ENCODE results near the gene USP17L18.
"Not testable (repeated sequence)": the region's sequence is repeated elsewhere in the genome, so short reads cannot be mapped to it uniquely, and the experiment has no call there.

USP17L18 gene, protein sequence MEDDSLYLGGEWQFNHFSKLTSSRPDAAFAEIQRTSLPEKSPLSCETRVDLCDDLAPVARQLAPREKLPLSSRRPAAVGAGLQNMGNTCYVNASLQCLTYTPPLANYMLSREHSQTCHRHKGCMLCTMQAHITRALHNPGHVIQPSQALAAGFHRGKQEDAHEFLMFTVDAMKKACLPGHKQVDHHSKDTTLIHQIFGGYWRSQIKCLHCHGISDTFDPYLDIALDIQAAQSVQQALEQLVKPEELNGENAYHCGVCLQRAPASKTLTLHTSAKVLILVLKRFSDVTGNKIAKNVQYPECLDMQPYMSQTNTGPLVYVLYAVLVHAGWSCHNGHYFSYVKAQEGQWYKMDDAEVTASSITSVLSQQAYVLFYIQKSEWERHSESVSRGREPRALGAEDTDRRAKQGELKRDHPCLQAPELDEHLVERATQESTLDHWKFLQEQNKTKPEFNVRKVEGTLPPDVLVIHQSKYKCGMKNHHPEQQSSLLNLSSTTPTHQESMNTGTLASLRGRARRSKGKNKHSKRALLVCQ

DNA sequence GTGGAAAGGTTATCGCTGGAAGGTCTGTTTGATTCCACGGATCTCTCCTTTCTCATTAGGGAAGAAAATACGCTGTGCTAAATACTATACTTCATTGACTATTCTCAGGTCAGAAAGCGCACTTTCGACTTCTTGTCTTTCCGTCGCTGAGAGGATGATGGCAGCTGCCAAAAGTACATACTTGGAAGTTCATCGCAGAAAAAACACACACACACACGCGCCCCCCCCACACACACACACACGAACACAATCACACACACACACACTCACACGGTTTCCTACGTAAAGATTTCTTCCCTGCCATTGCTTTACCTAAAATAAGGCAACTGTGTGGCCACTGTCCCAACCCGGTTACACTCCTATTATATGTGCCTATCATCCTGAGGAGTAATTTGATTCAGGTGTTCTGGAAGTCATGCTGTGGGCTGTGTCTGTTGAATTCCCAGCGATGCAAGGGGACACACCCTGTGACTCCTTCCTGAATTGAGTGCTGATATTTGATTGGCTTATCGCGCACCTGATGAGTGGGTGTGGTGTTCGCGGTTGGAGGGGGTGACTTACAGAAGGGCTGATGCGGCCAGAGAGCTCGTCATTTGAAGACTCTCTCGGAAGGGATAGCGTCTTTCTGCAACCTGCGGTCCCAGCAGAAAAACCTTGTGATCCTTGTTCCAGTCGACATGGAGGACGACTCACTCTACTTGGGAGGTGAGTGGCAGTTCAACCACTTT lies at the start of gene USP17L18:
Gene USP17L18 (plus strand): TSS at position 678 of the 728 bp plus-strand sequence. CDS start 0 bp downstream, at position 678.
- not testable (repeated sequence) for DNase-seq

DNA sequence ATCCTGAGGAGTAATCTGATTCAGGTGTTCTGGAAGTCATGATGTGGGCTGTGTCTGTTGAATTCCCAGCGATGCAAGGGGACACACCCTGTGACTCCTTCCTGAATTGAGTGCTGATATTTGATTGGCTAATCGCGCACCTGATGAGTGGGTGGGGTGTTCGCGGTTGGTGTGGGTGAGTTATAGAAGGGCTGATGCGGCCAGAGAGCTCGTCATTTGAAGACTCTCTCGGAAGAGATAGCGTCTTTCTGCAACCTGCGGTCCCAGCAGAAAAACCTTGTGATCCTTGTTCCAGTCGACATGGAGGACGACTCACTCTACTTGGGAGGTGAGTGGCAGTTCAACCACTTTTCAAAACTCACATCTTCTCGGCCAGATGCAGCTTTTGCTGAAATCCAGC lies 38.1 kb upstream of the USP17L18 start, which contains the start of gene USP17L10:
Gene USP17L10 (plus strand): TSS at position 301 of the 400 bp plus-strand sequence. CDS start 0 bp downstream, at position 301.
- DNase-seq, result not testable (repeated sequence)

DNA sequence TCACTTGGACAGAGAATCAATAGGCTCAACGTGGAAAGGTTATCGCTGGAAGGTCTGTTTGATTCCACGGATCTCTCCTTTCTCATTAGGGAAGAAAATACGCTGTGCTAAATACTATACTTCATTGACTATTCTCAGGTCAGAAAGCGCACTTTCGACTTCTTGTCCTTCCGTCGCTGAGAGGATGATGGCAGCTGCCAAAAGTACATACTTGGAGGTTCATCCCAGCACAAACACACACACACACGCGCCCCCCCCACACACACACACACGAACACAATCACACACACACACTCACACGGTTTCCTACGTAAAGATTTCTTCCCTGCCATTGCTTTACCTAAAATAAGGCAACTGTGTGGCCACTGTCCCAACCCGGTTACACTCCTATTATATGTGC lies 33.7 kb upstream of the USP17L18 start:
- DNase-seq, result not testable (repeated sequence)

DNA sequence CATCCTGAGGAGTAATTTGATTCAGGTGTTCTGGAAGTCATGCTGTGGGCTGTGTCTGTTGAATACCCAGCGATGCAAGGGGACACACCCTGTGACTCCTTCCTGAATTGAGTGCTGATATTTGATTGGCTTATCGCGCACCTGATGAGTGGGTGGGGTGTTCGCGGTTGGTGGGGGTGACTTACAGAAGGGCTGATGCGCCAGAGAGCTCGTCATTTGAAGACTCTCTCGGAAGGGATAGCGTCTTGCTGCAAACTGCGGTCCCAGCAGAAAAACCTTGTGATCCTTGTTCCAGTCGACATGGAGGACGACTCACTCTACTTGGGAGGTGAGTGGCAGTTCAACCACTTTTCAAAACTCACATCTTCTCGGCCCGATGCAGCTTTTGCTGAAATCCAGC lies 33.3 kb upstream of the USP17L18 start, which contains the start of gene USP17L11:
Gene USP17L11 (plus strand): TSS at position 301 of the 400 bp plus-strand sequence. CDS start 0 bp downstream, at position 301.
- DNase-seq, result not testable (repeated sequence)

DNA sequence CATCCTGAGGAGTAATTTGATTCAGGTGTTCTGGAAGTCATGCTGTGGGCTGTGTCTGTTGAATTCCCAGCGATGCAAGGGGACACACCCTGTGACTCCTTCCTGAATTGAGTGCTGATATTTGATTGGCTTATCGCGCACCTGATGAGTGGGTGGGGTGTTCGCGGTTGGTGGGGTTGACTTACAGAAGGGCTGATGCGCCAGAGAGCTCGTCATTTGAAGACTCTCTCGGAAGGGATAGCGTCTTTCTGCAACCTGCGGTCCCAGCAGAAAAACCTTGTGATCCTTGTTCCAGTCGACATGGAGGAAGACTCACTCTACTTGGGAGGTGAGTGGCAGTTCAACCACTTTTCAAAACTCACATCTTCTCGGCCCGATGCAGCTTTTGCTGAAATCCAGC lies 28.6 kb upstream of the USP17L18 start, which contains the start of gene USP17L12:
Gene USP17L12 (plus strand): TSS at position 301 of the 400 bp plus-strand sequence. CDS start 0 bp downstream, at position 301.
- not testable (repeated sequence) for DNase-seq

DNA sequence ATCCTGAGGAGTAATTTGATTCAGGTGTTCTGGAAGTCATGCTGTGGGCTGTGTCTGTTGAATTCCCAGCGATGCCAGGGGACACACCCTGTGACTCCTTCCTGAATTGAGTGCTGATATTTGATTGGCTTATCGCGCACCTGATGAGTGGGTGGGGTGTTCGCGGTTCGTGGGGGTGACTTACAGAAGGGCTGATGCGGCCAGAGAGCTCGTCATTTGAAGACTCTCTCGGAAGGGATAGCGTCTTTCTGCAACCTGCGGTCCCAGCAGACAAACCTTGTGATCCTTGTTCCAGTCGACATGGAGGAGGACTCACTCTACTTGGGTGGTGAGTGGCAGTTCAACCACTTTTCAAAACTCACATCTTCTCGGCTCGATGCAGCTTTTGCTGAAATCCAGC lies 23.8 kb upstream of the USP17L18 start, which contains the start of gene USP17L13:
Gene USP17L13 (plus strand): TSS at position 301 of the 400 bp plus-strand sequence. CDS start 0 bp downstream, at position 301.
- not testable (repeated sequence) for DNase-seq

DNA sequence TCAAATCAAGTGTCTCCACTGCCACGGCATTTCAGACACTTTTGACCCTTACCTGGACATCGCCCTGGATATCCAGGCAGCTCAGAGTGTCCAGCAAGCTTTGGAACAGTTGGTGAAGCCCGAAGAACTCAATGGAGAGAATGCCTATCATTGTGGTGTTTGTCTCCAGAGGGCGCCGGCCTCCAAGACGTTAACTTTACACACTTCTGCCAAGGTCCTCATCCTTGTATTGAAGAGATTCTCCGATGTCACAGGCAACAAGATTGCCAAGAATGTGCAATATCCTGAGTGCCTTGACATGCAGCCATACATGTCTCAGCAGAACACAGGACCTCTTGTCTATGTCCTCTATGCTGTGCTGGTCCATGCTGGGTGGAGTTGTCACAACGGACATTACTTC lies 18.2 kb upstream of the USP17L18 start:
- DNase-seq, result not testable (repeated sequence)

DNA sequence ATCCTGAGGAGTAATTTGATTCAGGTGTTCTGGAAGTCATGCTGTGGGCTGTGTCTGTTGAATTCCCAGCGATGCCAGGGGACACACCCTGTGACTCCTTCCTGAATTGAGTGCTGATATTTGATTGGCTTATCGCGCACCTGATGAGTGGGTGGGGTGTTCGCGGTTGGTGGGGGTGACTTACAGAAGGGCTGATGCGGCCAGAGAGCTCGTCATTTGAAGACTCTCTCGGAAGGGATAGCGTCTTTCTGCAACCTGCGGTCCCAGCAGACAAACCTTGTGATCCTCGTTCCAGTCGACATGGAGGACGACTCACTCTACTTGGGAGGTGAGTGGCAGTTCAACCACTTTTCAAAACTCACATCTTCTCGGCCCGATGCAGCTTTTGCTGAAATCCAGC lies 14.3 kb upstream of the USP17L18 start, which contains the start of gene USP17L15:
Gene USP17L15 (plus strand): TSS at position 301 of the 400 bp plus-strand sequence. CDS start 0 bp downstream, at position 301.
- not testable (repeated sequence) for DNase-seq

DNA sequence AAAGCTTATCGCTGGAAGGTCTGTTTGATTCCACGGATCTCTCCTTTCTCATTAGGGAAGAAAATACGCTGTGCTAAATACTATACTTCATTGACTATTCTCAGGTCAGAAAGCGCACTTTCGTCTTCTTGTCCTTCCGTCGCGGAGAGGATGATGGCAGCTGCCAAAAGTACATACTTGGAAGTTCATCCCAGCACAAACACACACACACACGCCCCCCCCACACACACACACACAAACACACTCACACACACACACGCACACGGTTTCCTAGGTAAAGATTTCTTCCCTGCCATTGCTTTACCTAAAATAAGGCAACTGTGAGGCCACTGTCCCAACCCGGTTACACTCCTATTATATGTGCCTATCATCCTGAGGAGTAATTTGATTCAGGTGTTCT lies 10.0 kb upstream of the USP17L18 start:
- not testable (repeated sequence) for DNase-seq

DNA sequence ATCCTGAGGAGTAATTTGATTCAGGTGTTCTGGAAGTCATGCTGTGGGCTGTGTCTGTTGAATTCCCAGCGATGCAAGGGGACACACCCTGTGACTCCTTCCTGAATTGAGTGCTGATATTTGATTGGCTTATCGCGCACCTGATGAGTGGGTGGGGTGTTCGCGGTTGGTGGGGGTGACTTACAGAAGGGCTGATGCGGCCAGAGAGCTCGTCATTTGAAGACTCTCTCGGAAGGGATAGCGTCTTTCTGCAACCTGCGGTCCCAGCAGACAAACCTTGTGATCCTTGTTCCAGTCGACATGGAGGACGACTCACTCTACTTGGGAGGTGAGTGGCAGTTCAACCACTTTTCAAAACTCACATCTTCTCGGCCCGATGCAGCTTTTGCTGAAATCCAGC lies 4.9 kb upstream of the USP17L18 start, which contains the start of gene USP17L17:
Gene USP17L17 (plus strand): TSS at position 301 of the 400 bp plus-strand sequence. CDS start 0 bp downstream, at position 301.
- DNase-seq, result not testable (repeated sequence)

DNA sequence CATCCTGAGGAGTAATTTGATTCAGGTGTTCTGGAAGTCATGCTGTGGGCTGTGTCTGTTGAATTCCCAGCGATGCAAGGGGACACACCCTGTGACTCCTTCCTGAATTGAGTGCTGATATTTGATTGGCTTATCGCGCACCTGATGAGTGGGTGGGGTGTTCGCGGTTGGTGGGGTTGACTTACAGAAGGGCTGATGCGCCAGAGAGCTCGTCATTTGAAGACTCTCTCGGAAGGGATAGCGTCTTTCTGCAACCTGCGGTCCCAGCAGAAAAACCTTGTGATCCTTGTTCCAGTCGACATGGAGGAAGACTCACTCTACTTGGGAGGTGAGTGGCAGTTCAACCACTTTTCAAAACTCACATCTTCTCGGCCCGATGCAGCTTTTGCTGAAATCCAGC lies 4.6 kb downstream of the USP17L18 start, which contains the start of gene USP17L19:
Gene USP17L19 (plus strand): TSS at position 301 of the 400 bp plus-strand sequence. CDS start 0 bp downstream, at position 301.
- DNase-seq, result not testable (repeated sequence)

DNA sequence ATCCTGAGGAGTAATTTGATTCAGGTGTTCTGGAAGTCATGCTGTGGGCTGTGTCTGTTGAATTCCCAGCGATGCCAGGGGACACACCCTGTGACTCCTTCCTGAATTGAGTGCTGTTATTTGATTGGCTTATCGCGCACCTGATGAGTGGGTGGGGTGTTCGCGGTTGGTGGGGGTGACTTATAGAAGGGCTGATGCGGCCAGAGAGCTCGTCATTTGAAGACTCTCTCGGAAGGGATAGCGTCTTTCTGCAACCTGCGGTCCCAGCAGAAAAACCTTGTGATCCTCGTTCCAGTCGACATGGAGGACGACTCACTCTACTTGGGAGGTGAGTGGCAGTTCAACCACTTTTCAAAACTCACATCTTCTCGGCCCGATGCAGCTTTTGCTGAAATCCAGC lies 9.4 kb downstream of the USP17L18 start, which contains the start of gene USP17L20:
Gene USP17L20 (plus strand): TSS at position 301 of the 400 bp plus-strand sequence. CDS start 0 bp downstream, at position 301.
- not testable (repeated sequence) for DNase-seq

DNA sequence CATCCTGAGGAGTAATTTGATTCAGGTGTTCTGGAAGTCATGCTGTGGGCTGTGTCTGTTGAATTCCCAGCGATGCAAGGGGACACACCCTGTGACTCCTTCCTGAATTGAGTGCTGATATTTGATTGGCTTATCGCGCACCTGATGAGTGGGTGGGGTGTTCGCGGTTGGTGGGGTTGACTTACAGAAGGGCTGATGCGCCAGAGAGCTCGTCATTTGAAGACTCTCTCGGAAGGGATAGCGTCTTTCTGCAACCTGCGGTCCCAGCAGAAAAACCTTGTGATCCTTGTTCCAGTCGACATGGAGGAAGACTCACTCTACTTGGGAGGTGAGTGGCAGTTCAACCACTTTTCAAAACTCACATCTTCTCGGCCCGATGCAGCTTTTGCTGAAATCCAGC lies 14.1 kb downstream of the USP17L18 start, which contains the start of gene USP17L21:
Gene USP17L21 (plus strand): TSS at position 301 of the 400 bp plus-strand sequence. CDS start 0 bp downstream, at position 301.
- not testable (repeated sequence) for DNase-seq

DNA sequence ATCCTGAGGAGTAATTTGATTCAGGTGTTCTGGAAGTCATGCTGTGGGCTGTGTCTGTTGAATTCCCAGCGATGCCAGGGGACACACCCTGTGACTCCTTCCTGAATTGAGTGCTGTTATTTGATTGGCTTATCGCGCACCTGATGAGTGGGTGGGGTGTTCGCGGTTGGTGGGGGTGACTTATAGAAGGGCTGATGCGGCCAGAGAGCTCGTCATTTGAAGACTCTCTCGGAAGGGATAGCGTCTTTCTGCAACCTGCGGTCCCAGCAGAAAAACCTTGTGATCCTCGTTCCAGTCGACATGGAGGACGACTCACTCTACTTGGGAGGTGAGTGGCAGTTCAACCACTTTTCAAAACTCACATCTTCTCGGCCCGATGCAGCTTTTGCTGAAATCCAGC lies 18.9 kb downstream of the USP17L18 start, which contains the start of gene USP17L22:
Gene USP17L22 (plus strand): TSS at position 301 of the 400 bp plus-strand sequence. CDS start 0 bp downstream, at position 301.
- DNase-seq, result not testable (repeated sequence)

DNA sequence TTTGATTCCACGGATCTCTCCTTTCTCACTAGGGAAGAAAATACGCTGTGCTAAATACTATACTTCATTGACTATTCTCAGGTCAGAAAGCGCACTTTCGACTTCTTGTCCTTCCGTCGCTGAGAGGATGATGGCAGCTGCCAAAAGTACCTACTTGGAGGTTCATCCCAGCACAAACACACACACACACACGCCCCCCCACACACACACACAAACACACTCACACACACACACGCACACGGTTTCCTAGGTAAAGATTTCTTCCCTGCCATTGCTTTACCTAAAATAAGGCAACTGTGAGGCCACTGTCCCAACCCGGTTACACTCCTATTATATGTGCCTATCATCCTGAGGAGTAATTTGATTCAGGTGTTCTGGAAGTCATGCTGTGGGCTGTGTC lies 23.3 kb downstream of the USP17L18 start:
- DNase-seq, result not testable (repeated sequence)
